GM12872 (cell line): ENCODE measurements around the gene TM4SF4.

ENCODE experiments used
- TF ChIP-seq, protein P1 (sequence below): IDR thresholded peaks from 3 replicates; pipeline ENCODE4 v1.5.1; 2011; ENCODE audit warnings: low read depth, mild to moderate bottlenecking, low read length, moderate library complexity; ENCODE audit not compliant: insufficient read depth

Gene TM4SF4

DNA sequence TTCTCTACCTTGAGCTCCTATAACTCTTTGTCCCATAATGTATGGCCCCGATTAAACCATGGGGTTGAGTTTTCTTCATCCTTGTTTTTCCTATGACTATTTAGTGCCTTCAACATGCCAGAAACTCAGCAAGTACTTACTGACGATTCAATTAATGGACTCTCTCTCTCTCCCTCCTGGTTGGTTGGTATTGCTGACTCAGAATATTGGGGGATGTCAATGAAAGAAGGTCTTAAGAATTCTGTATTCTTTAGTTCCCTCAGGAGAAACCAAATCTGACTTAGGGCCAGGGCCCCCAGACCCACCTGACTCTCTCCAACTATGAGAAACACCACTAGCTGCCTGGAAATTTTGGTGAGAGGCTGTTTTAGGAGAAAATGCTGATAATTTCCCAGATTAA lies 40.8 kb downstream of the TM4SF4 start:
- TF ChIP-seq, protein P1, sequence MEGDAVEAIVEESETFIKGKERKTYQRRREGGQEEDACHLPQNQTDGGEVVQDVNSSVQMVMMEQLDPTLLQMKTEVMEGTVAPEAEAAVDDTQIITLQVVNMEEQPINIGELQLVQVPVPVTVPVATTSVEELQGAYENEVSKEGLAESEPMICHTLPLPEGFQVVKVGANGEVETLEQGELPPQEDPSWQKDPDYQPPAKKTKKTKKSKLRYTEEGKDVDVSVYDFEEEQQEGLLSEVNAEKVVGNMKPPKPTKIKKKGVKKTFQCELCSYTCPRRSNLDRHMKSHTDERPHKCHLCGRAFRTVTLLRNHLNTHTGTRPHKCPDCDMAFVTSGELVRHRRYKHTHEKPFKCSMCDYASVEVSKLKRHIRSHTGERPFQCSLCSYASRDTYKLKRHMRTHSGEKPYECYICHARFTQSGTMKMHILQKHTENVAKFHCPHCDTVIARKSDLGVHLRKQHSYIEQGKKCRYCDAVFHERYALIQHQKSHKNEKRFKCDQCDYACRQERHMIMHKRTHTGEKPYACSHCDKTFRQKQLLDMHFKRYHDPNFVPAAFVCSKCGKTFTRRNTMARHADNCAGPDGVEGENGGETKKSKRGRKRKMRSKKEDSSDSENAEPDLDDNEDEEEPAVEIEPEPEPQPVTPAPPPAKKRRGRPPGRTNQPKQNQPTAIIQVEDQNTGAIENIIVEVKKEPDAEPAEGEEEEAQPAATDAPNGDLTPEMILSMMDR: no peak

DNA sequence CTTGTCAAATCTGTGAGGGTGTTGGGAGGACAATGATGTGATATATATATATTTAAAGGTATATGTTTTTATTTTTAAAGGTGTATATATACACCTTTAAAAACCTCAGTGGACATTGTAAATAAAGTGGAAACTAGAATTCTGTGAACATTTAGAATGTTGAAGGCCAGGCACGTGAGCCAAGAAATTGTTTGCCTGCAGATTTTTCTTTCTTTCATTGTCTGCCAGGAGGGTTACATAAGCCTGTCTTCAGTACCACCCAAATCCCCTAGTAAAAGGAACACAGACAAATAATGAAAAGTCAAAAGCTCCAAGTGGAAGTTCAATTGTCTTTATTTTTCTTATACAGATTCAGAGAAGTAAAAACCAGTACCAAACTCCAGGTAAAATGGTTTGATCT lies 42.4 kb downstream of the TM4SF4 start:
- TF ChIP-seq, protein P1: no peak

DNA sequence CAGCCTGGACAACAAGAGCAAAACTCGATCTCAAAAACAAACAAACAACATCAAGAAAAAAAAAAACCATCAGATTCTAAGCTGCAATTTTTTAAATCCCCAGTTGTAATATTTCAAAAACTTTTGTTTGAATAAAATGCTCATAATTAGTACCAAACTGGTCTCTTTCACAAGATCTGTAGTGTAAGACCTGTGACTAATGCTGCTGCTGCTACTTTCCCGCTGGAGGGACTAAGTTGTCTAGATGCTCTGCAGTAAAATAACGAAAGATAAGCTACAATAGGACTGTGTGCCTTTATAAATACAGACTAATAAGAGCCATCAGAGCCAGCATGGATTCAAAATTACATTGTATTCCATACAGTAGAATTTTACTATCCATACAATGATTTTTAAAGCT lies 45.4 kb downstream of the TM4SF4 start:
- TF ChIP-seq, protein P1: no peak

DNA sequence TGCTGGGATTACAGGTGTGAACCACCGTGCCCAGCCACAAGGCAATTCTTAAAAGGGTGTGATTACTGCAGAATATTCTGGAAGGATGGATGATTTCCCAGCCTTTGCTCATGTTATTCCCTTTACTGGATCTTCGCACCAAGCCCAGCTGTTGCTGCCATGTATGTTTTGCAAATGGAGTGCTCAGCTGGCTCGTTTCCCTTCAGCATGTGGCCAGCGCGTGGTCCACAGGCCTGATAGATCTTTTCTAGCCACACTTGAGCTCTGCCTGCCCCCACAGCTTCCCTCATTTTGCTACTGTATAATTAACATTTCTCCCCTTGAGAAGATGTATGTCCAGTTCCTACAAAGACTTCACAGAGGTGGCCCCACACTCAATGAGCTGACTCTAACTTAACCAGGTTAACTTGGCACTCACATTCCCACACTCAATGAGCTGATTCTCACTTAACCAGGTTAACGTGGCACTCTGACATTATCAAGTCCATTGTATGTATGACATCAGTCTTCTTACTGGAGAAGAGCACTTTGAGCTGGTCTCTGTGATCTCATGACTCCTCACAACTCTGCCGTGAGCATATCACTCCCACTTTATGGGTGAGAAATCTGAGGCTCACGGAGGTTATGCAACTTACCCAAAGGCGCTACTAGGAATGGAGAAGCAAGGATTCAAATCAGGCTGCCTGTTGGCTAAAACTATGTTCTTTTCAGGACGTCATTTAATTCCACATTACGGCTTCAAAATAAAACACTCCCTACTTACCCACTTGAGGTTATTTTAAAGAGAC lies 49.2 kb downstream of the TM4SF4 start:
- TF ChIP-seq, protein P1: no peak

DNA sequence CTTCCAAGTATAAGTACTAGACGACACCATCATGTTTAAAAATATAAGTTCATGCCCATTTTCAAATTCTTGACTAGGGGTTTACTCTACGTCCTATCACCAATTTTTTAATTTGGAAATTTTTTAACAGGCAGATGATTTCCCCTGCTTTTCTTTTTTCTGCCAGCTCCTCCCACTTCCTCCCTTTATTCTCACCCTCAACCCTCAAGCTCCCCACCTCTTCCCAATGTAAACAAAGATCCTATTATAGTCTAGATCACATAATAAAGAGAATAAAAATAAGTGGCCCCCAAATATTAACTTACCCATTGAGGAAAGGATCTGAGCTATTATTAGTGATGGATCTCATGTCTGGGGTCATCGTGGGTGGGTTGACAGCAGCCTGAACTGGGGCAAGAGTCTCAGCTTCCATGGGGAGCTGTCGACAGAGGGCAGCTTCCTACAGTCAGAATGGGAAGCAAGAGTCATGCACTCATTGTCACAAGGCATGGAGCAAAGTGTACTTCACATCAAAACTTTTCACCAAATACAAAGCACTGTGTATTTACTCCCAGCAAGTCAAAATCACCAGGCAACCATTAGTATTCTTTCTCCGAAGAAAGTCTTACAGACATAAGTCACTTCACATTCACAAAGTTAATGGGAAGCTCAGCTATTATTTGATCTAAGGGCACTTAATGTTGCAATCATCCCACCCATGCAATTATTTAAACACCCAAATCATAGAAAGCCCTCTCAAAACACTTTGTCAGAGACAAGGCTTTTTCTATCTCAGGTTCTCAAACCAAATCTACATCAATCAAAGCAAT lies 53.2 kb downstream of the TM4SF4 start:
- TF ChIP-seq, protein P1: no peak

DNA sequence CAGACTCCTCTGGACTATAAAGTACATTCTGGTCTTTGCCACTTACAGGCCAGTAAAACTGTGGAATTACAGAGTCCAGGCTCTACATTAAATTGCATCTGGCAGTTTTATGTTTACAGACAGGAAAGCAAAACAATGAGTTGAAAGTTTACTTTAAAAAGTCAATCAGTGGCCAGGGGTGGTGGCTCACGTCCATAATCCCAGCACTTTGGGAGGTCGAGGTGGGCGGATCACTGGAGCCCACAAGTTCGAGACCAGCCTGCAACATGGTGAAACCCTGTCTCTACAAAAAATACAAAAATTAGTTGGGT lies 53.8 kb downstream of the TM4SF4 start:
- TF ChIP-seq, protein P1: no peak

DNA sequence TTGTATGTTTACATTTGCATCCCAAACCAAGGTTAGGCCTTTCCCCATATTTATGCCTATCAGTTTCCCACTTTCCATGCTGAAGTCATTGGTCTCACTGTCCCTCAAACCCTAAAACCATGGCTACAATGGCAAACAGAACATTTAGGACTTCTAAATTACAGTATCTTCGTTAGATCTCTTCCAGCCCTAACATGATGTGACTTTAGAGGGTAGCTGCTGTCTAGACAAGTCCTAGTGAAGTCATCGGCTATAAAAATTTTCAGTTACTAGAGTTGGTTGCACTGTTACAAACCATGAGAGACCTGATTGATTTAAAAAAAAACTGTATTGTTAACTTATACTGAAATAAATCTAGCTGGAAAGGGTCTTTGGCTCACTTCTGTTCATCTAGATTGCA lies 54.6 kb downstream of the TM4SF4 start:
- TF ChIP-seq, protein P1: no peak
